Osteoblast (primary cell): ENCODE measurements around the gene CHN1. TPM values are rescaled to one million over a fixed set of nuclear protein-coding genes. Genes with fewer than 3 reads are reported as not detected.
A peak's percentile ranks its signal among the peaks of the same experiment; 100 is the strongest.

Experiments used
- DNase-seq: peaks from one replicate; pipeline ENCODE4 v3.0.0; 2011; ENCODE audit warnings: low spot score, mixed read lengths; ENCODE audit not compliant: insufficient read length; ENCODE audit errors: missing footprints
- H2AFZ ChIP-seq: 2 replicates; pipeline ENCODE4 v1.6.0; 2011; ENCODE audit warnings: mild to moderate bottlenecking, low read length
- H3K27ac ChIP-seq: 2 replicates; pipeline ENCODE4 v1.5.1; 2011; ENCODE audit warnings: mild to moderate bottlenecking, low read depth, low read length, moderate library complexity
- H3K27me3 ChIP-seq: 2 replicates; pipeline ENCODE4 v1.6.0; 2012; ENCODE audit warnings: mild to moderate bottlenecking, control low read depth, inconsistent platforms, low read length, moderate library complexity; ENCODE audit not compliant: insufficient read depth
- H3K36me3 ChIP-seq: 2 replicates; pipeline ENCODE4 v1.5.1; 2011; ENCODE audit warnings: mild to moderate bottlenecking, low read length, control low read depth, moderate library complexity; ENCODE audit not compliant: insufficient read depth
- H3K4me1 ChIP-seq: 2 replicates; pipeline ENCODE4 v1.5.1; 2011; ENCODE audit warnings: mild to moderate bottlenecking, low read length, control low read depth, moderate library complexity; ENCODE audit not compliant: insufficient read depth
- H3K4me2 ChIP-seq: 2 replicates; pipeline ENCODE4 v1.6.0; 2011; ENCODE audit warnings: mild to moderate bottlenecking, low read length; ENCODE audit not compliant: insufficient read depth
- H3K4me3 ChIP-seq: fragments of 200-600 bp; sonication (generic); 3 replicates; pipeline ENCODE4 v1.5.1; 2012; ENCODE audit warnings: mild to moderate bottlenecking, low read length, inconsistent platforms; ENCODE audit not compliant: insufficient read depth
- H3K79me2 ChIP-seq: 2 replicates; pipeline ENCODE4 v1.6.0; 2012; ENCODE audit warnings: mild to moderate bottlenecking, low read length, control low read depth, inconsistent platforms; ENCODE audit not compliant: insufficient read depth
- H3K9me3 ChIP-seq: 2 replicates; pipeline ENCODE4 v1.5.1; 2011; ENCODE audit warnings: low read depth, low read length, control low read depth
- H4K20me1 ChIP-seq: 2 replicates; pipeline ENCODE4 v1.6.0; 2012; ENCODE audit warnings: mild to moderate bottlenecking, low read length, control low read depth; ENCODE audit not compliant: insufficient read depth
- total RNA-seq: library from RNA; depleted of rRNA; stranded (reverse); fragments of >200 nt; gene quantifications from 2 replicates; pipeline ENCODE4 v1.2.3, GENCODE V29; 2012
- TF ChIP-seq, protein P1 (sequence below): IDR thresholded peaks from 2 replicates; pipeline ENCODE4 v1.5.1; 2011; ENCODE audit warnings: mild to moderate bottlenecking, low read depth, low read length, moderate library complexity; ENCODE audit errors: extremely low read depth

Gene CHN1
- total RNA-seq, 1 donor, result 33.7 TPM

DNA sequence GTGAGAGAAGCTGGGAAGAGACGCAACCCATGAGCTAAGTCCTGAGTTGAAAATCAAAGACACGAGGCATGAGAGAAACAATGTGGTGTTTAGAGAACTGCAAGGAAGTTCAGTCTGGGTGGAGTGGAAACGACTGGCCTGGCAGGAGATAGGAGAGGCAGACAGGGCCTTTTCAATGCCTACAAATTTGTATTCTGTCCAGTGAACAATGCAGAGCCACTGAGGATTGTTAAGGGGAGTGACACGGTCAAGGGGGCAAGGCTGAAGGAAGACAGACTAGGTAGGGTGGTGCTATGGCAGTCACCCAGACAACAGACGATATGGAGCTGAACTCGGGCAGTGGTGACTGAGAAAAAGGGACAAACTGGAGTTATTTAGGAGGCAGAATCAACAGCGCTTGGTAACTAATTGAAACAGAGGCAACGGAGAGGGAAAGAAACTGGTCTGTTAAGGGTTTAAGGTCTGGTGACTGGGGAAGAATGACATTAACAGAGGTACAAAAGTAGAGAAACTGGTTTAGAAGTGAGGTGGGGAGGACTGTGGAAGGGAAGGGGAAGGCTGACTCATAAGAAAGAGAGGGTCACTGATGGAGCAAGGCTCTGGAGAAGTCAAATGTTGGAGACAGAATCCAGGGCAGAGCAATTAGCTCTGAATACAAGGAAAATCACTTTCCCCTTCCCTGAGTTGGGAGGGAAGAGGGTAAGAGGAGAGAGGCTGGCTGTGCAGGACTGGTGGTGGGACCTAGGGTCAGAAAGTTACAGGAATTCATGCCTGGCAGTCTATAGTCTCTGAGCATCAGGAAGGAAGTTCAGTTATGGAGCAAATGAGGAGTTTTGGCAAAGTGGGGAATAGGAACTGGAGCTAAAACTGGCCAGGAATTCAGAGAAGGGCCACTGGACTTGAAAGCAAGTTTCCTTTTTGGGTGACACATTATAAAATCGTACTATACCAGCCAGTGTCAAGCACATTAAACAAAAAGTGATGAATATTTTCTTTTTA, 177.5 kb downstream of the CHN1 start:
- TF ChIP-seq, protein P1, sequence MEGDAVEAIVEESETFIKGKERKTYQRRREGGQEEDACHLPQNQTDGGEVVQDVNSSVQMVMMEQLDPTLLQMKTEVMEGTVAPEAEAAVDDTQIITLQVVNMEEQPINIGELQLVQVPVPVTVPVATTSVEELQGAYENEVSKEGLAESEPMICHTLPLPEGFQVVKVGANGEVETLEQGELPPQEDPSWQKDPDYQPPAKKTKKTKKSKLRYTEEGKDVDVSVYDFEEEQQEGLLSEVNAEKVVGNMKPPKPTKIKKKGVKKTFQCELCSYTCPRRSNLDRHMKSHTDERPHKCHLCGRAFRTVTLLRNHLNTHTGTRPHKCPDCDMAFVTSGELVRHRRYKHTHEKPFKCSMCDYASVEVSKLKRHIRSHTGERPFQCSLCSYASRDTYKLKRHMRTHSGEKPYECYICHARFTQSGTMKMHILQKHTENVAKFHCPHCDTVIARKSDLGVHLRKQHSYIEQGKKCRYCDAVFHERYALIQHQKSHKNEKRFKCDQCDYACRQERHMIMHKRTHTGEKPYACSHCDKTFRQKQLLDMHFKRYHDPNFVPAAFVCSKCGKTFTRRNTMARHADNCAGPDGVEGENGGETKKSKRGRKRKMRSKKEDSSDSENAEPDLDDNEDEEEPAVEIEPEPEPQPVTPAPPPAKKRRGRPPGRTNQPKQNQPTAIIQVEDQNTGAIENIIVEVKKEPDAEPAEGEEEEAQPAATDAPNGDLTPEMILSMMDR, result no peak
- no peak for DNase-seq
- Histone ChIP-seq H3K79me2 (peaks cover 2% of the 10 kb centered on the region), H3K4me2 (no peak overlapping the region), H3K4me1 (peaks cover 9% of the 10 kb centered on the region), H2AFZ (peak overlapping the region; percentile 30), H3K27me3 (no peaks in the 10 kb centered on the region), H3K27ac (no peak overlapping the region), H4K20me1 (no peaks in the 10 kb centered on the region), H3K36me3 (no peaks in the 10 kb centered on the region), H3K9me3 (no peaks in the 10 kb centered on the region), H3K4me3 (no peak overlapping the region)

DNA sequence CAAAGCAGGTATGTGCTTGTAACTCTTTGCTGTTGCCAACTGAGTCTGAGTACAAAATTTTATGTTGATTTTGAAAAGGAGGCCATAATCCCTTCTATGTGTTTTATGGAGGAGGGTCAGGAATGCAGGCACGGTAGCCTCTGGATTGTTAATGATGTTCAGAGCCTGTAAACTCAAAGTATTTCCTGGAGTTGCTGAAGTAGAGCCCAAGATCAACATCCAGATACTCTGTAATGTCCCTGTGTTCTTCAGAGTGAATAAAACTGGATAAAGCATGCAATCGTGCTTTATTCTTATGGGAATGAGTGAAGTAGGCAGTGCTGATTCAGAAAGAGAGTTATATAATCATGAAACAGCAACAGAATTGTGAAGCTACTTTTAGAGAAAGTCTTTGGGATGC, 179.1 kb downstream of the CHN1 start:
- Histone ChIP-seq H3K27ac (no peak overlapping the region), H2AFZ (peak overlapping the region; percentile 56), H3K9me3 (no peaks in the 10 kb centered on the region), H3K36me3 (no peaks in the 10 kb centered on the region), H4K20me1 (no peaks in the 10 kb centered on the region), H3K27me3 (no peaks in the 10 kb centered on the region), H3K79me2 (peaks cover 2% of the 10 kb centered on the region), H3K4me3 (no peak overlapping the region), H3K4me2 (peak overlapping the region; percentile 35), H3K4me1 (peaks cover 9% of the 10 kb centered on the region)
- peak; percentile 53 for DNase-seq
- TF ChIP-seq, protein P1, result no peak

DNA sequence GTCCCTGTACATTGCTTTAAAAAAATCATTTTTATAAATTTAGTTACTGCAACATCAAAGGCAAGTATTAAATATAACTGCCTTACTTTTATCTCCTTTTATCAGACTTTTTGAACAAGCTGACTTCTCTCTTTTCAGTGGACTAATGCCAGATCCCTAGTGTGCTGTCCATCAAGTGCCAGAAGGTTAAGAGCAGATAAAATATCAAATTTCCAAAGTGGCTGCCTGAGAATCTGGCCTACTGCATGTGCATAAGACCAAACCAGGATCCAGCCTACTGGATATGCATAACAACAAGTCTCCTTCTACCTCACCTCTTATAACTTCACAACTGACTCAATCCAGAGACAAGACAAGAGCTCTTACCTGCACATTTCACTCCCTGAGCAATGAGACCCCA, 181.1 kb downstream of the CHN1 start:
- no peak overlapping the region for H3K4me3 ChIP-seq
- peaks cover 9% of the 10 kb centered on the region for H3K4me1 ChIP-seq
- no peak overlapping the region for H2AFZ ChIP-seq
- no peak overlapping the region for H3K4me2 ChIP-seq
- no peaks in the 10 kb centered on the region for H3K27me3 ChIP-seq
- no peak overlapping the region for H3K27ac ChIP-seq
- no peaks in the 10 kb centered on the region for H4K20me1 ChIP-seq
- TF ChIP-seq, protein P1, result no peak
- no peak for DNase-seq
- no peaks in the 10 kb centered on the region for H3K36me3 ChIP-seq
- H3K79me2 ChIP-seq, result no peaks in the 10 kb centered on the region
- no peaks in the 10 kb centered on the region for H3K9me3 ChIP-seq

DNA sequence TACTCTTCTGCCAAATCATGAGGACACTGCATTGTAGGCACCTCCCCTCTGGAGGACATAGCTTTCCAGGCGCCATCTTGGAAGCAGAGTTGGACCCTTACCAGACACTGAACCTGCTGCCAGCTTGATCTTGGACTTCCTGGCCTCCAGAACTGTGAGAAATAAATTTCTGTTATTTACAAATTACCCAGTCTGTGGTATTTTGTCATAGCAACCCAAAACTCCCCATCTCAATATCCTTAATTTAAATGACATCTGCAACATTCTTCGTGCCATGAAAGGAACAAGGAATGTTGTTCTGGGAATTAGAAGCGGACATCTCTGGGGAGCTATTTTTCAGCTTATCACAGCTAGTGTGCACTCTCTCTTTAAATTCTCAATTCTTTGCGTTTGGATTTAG, 183.6 kb downstream of the CHN1 start:
- H4K20me1 ChIP-seq, result no peaks in the 10 kb centered on the region
- H3K9me3 ChIP-seq, result no peaks in the 10 kb centered on the region
- no peak overlapping the region for H2AFZ ChIP-seq
- H3K79me2 ChIP-seq, result no peaks in the 10 kb centered on the region
- no peak for DNase-seq
- H3K4me2 ChIP-seq, result no peak overlapping the region
- peaks cover 9% of the 10 kb centered on the region for H3K4me1 ChIP-seq
- no peak overlapping the region for H3K27ac ChIP-seq
- TF ChIP-seq, protein P1, result no peak
- H3K4me3 ChIP-seq, result no peak overlapping the region
- H3K36me3 ChIP-seq, result no peaks in the 10 kb centered on the region
- H3K27me3 ChIP-seq, result no peaks in the 10 kb centered on the region
